Activated naive CD8-positive, alpha-beta T cell (primary cell): Measurements from ENCODE around the gene DPP6.

Experiments
- H3K27ac Mint-ChIP-seq: one replicate; pipeline ENCODE4 v1.8.0; 2021; ENCODE audit warnings: mixed read lengths
- H3K27me3 Mint-ChIP-seq: one replicate; pipeline ENCODE4 v1.8.0; 2021; ENCODE audit warnings: mixed read lengths
- H3K36me3 Mint-ChIP-seq: one replicate; pipeline ENCODE4 v1.8.0; 2021; ENCODE audit warnings: mixed read lengths
- H3K4me1 Mint-ChIP-seq: one replicate; pipeline ENCODE4 v1.8.0; 2021; ENCODE audit warnings: low read depth, mixed read lengths
- H3K4me3 Mint-ChIP-seq: one replicate; pipeline ENCODE4 v1.8.0; 2021; ENCODE audit warnings: mild to moderate bottlenecking, mixed read lengths
- H3K9me3 Mint-ChIP-seq: one replicate; pipeline ENCODE4 v1.8.0; 2021; ENCODE audit warnings: low read depth, mixed read lengths

Gene DPP6

GRCh38 chr7:154480817-154481216, 428.6 kb downstream of the DPP6 start:
- Mint-ChIP-seq H3K4me1 (no peaks in the 10 kb centered on the region), H3K36me3 (no peaks in the 10 kb centered on the region), H3K4me3 (no peak overlapping the region), H3K27me3 (no peaks in the 10 kb centered on the region), H3K9me3 (peaks cover 5% of the 10 kb centered on the region), H3K27ac (no peak overlapping the region)

GRCh38 chr7:154482863-154483262, 430.7 kb downstream of the DPP6 start:
- Mint-ChIP-seq H3K27ac (no peak overlapping the region), H3K9me3 (no peaks in the 10 kb centered on the region), H3K4me3 (no peak overlapping the region), H3K36me3 (no peaks in the 10 kb centered on the region), H3K4me1 (no peaks in the 10 kb centered on the region), H3K27me3 (no peaks in the 10 kb centered on the region)

GRCh38 chr7:154484406-154484805, 432.2 kb downstream of the DPP6 start:
- Mint-ChIP-seq H3K27me3 (no peaks in the 10 kb centered on the region), H3K27ac (no peak overlapping the region)

GRCh38 chr7:154484943-154485342, 432.7 kb downstream of the DPP6 start:
- no peak overlapping the region for H3K4me3 Mint-ChIP-seq
- no peaks in the 10 kb centered on the region for H3K36me3 Mint-ChIP-seq
- peaks cover 4% of the 10 kb centered on the region for H3K9me3 Mint-ChIP-seq
- H3K4me1 Mint-ChIP-seq, result no peaks in the 10 kb centered on the region
- H3K27ac Mint-ChIP-seq, result no peak overlapping the region
- H3K27me3 Mint-ChIP-seq, result no peaks in the 10 kb centered on the region

More at GRCh38 chr7:154484406-154484805, 432.2 kb downstream of the DPP6 start:
- Mint-ChIP-seq H3K4me3 (no peak overlapping the region), H3K9me3 (peaks cover under 1% of the 10 kb centered on the region), H3K4me1 (no peaks in the 10 kb centered on the region), H3K36me3 (no peaks in the 10 kb centered on the region)

- no peaks in the 10 kb centered on the region for H3K4me1 Mint-ChIP-seq
- no peaks in the 10 kb centered on the region for H3K36me3 Mint-ChIP-seq
- H3K4me3 Mint-ChIP-seq, result no peak overlapping the region
- no peak overlapping the region for H3K27ac Mint-ChIP-seq
- peaks cover 4% of the 10 kb centered on the region for H3K9me3 Mint-ChIP-seq
- no peaks in the 10 kb centered on the region for H3K27me3 Mint-ChIP-seq
These were observed 437.7 kb downstream of the DPP6 start for GRCh38 chr7:154489897-154490296.

GRCh38 chr7:154493594-154493993, 441.4 kb downstream of the DPP6 start:
- Mint-ChIP-seq H3K27ac (no peak overlapping the region), H3K27me3 (no peaks in the 10 kb centered on the region), H3K36me3 (no peaks in the 10 kb centered on the region), H3K4me1 (no peaks in the 10 kb centered on the region), H3K4me3 (no peak overlapping the region), H3K9me3 (peaks cover 4% of the 10 kb centered on the region)

- H3K36me3 Mint-ChIP-seq, result no peaks in the 10 kb centered on the region
- H3K27me3 Mint-ChIP-seq, result no peaks in the 10 kb centered on the region
- H3K27ac Mint-ChIP-seq, result no peak overlapping the region
- peaks cover 8% of the 10 kb centered on the region for H3K9me3 Mint-ChIP-seq
- no peak overlapping the region for H3K4me3 Mint-ChIP-seq
- H3K4me1 Mint-ChIP-seq, result no peaks in the 10 kb centered on the region
These were observed 445.6 kb downstream of the DPP6 start for GRCh38 chr7:154497751-154498150.

- no peaks in the 10 kb centered on the region for H3K4me1 Mint-ChIP-seq
- no peak overlapping the region for H3K27ac Mint-ChIP-seq
- peaks cover 8% of the 10 kb centered on the region for H3K9me3 Mint-ChIP-seq
- no peaks in the 10 kb centered on the region for H3K27me3 Mint-ChIP-seq
- H3K4me3 Mint-ChIP-seq, result no peak overlapping the region
- no peaks in the 10 kb centered on the region for H3K36me3 Mint-ChIP-seq
These were observed 451.9 kb downstream of the DPP6 start for GRCh38 chr7:154503962-154504550.

- Mint-ChIP-seq H3K9me3 (peaks cover 14% of the 10 kb centered on the region), H3K27ac (no peak overlapping the region), H3K4me3 (no peak overlapping the region), H3K36me3 (no peaks in the 10 kb centered on the region), H3K27me3 (no peaks in the 10 kb centered on the region), H3K4me1 (no peaks in the 10 kb centered on the region)
These were observed 452.7 kb downstream of the DPP6 start for GRCh38 chr7:154504918-154505317.

GRCh38 chr7:154505362-154505761, 453.2 kb downstream of the DPP6 start:
- no peaks in the 10 kb centered on the region for H3K27me3 Mint-ChIP-seq
- no peaks in the 10 kb centered on the region for H3K4me1 Mint-ChIP-seq
- H3K27ac Mint-ChIP-seq, result no peak overlapping the region
- peaks cover 17% of the 10 kb centered on the region for H3K9me3 Mint-ChIP-seq
- no peaks in the 10 kb centered on the region for H3K36me3 Mint-ChIP-seq
- no peak overlapping the region for H3K4me3 Mint-ChIP-seq

GRCh38 chr7:154509192-154509591, 457.0 kb downstream of the DPP6 start:
- H3K4me1 Mint-ChIP-seq, result no peaks in the 10 kb centered on the region
- no peaks in the 10 kb centered on the region for H3K27me3 Mint-ChIP-seq
- H3K4me3 Mint-ChIP-seq, result no peak overlapping the region
- no peak overlapping the region for H3K27ac Mint-ChIP-seq
- H3K36me3 Mint-ChIP-seq, result no peaks in the 10 kb centered on the region
- H3K9me3 Mint-ChIP-seq, result peaks cover 9% of the 10 kb centered on the region

- H3K4me3 Mint-ChIP-seq, result no peak overlapping the region
- no peaks in the 10 kb centered on the region for H3K27me3 Mint-ChIP-seq
- H3K9me3 Mint-ChIP-seq, result peaks cover 9% of the 10 kb centered on the region
- no peaks in the 10 kb centered on the region for H3K36me3 Mint-ChIP-seq
- no peaks in the 10 kb centered on the region for H3K4me1 Mint-ChIP-seq
- H3K27ac Mint-ChIP-seq, result no peak overlapping the region
These were observed 460.1 kb downstream of the DPP6 start for GRCh38 chr7:154512121-154512833.

GRCh38 chr7:154517768-154518167, 465.6 kb downstream of the DPP6 start:
- Mint-ChIP-seq H3K4me3 (no peak overlapping the region), H3K27ac (no peak overlapping the region), H3K4me1 (no peaks in the 10 kb centered on the region), H3K9me3 (peaks cover 9% of the 10 kb centered on the region), H3K27me3 (no peaks in the 10 kb centered on the region), H3K36me3 (no peaks in the 10 kb centered on the region)

GRCh38 chr7:154519229-154519628, 467.0 kb downstream of the DPP6 start:
- H3K9me3 Mint-ChIP-seq, result peaks cover 13% of the 10 kb centered on the region
- H3K27ac Mint-ChIP-seq, result no peak overlapping the region
- no peaks in the 10 kb centered on the region for H3K36me3 Mint-ChIP-seq
- H3K4me3 Mint-ChIP-seq, result no peak overlapping the region
- no peaks in the 10 kb centered on the region for H3K4me1 Mint-ChIP-seq
- no peaks in the 10 kb centered on the region for H3K27me3 Mint-ChIP-seq

GRCh38 chr7:154530136-154530535, 477.9 kb downstream of the DPP6 start:
- Mint-ChIP-seq H3K4me1 (no peaks in the 10 kb centered on the region), H3K27me3 (peaks cover 2% of the 10 kb centered on the region), H3K4me3 (no peak overlapping the region), H3K36me3 (no peaks in the 10 kb centered on the region), H3K27ac (no peak overlapping the region), H3K9me3 (no peaks in the 10 kb centered on the region)

GRCh38 chr7:154532771-154533170, 480.6 kb downstream of the DPP6 start:
- H3K4me1 Mint-ChIP-seq, result no peaks in the 10 kb centered on the region
- H3K9me3 Mint-ChIP-seq, result no peaks in the 10 kb centered on the region

More at GRCh38 chr7:154532771-154533170, 480.6 kb downstream of the DPP6 start:
- Mint-ChIP-seq H3K4me3 (no peak overlapping the region), H3K36me3 (no peaks in the 10 kb centered on the region), H3K27me3 (peaks cover 2% of the 10 kb centered on the region), H3K27ac (no peak overlapping the region)
